MCF 10A (cell line): Measurements from ENCODE around the gene CALML6. TPM values are rescaled to one million over a fixed set of nuclear protein-coding genes. Genes with fewer than 3 reads are reported as not detected.

Experiments used
- BruUV-seq: library from RNA; stranded (reverse); fragments of 400-500 nt; replicated peaks from 2 replicates; lab custom pipeline; 2021; lab: Mats Ljungman, UMichigan
- CTCF ChIA-PET: fragments of 300-600 bp; sonication (Branson Sonifier 250); formaldehyde crosslinking; extraction: SDS; loops from one replicate; lab custom pipeline; 2021; ENCODE audit warnings: antibody characterized with exemption, inconsistent platforms; lab: Yijun Ruan, JAX
- POLR2A ChIA-PET: fragments of 300-600, 350-650 bp; sonication (Branson Sonifier 250); formaldehyde crosslinking; extraction: SDS; loops from one replicate; lab custom pipeline; 2020; ENCODE audit warnings: antibody characterized with exemption, inconsistent platforms; lab: Yijun Ruan, JAX
- DNase-seq: peaks from one replicate; pipeline ENCODE4 v3.0.0-alpha.2; 2018; ENCODE audit not compliant: unreplicated experiment
- H3K27ac Mint-ChIP-seq: one replicate; pipeline ENCODE4 v1.8.0; 2022; ENCODE audit warnings: mild to moderate bottlenecking, low read depth, mixed read lengths; ENCODE audit not compliant: unreplicated experiment
- H3K27me3 Mint-ChIP-seq: one replicate; pipeline ENCODE4 v1.8.0; 2022; ENCODE audit warnings: mixed read lengths; ENCODE audit not compliant: insufficient read depth, unreplicated experiment
- H3K36me3 Mint-ChIP-seq: one replicate; pipeline ENCODE4 v1.8.0; 2022; ENCODE audit warnings: mild to moderate bottlenecking, moderate library complexity, mixed read lengths; ENCODE audit not compliant: insufficient read depth, unreplicated experiment
- H3K4me1 Mint-ChIP-seq: one replicate; pipeline ENCODE4 v1.8.0; 2022; ENCODE audit warnings: mixed read lengths; ENCODE audit not compliant: insufficient read depth, unreplicated experiment
- H3K4me3 Mint-ChIP-seq: one replicate; pipeline ENCODE4 v1.8.0; 2022; ENCODE audit warnings: mild to moderate bottlenecking, moderate library complexity, mixed read lengths; ENCODE audit not compliant: unreplicated experiment
- H3K9me3 Mint-ChIP-seq: one replicate; pipeline ENCODE4 v1.8.0; 2022; ENCODE audit warnings: mixed read lengths; ENCODE audit not compliant: unreplicated experiment
- intact Hi-C: fragments of 100-400 bp; cut with micrococcal nuclease; formaldehyde crosslinking; loops from 2 replicates; pipeline ENCODE4 v1.14.1; 2022
- total RNA-seq: library from RNA; stranded (reverse); gene quantifications from 2 replicates; pipeline ENCODE4 v1.2.3, GENCODE V29; 2022
- TF ChIP-seq, protein P1 (sequence below): fragments of 200-600 bp; IDR thresholded peaks from one replicate; pipeline ENCODE4 v1.8.0; 2022; ENCODE audit warnings: antibody characterized with exemption, mild to moderate bottlenecking; ENCODE audit not compliant: unreplicated experiment

The CALML6 gene
- total RNA-seq, 1 experiment from 2014 or later: 1.7 TPM

DNA sequence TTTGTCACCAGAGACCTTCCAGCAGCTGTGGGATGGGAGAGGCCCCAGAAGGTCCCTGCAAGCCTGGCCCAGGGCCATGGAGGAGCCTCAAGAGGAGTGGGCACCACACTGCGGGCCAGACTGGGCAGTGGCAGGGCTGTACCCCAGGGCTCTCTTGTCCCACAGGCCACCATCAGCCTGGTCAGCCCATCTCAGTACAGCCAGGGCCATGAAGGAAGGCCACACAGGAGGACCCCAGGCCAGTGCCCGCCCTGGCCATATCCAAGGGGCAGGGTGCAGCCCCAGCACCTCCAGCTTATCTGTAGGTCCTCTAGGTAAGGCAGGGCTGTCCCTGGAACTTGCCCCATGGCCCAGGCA is 21.1 kb upstream of the CALML6 start:
- CTCF ChIA-PET: interaction anchor here (0.5 to 3.2 kb wide), 3 partner anchors 12 to 494 kb away, joined by 3 to 19 read pairs (median 8); no protein-coding TSS in a partner anchor
- Mint-ChIP-seq H3K27me3 (no peaks in the 10 kb centered on the region), H3K4me3 (no peak overlapping the region), H3K36me3 (no peaks in the 10 kb centered on the region), H3K4me1 (peaks cover 22% of the 10 kb centered on the region), H3K27ac (peak overlapping the region; percentile 61), H3K9me3 (no peaks in the 10 kb centered on the region)
- POLR2A ChIA-PET: interaction anchor here (1.4 to 1.9 kb wide), 3 partner anchors 12 to 114 kb away, joined by 5 to 10 read pairs (median 7); no protein-coding TSS in a partner anchor
- intact Hi-C loops: loop anchor here (5.0 kb wide), 1 partner anchor 117 kb away; the partner anchor contains the start of gene NADK
- DNase-seq: no peak
- TF ChIP-seq, protein P1, sequence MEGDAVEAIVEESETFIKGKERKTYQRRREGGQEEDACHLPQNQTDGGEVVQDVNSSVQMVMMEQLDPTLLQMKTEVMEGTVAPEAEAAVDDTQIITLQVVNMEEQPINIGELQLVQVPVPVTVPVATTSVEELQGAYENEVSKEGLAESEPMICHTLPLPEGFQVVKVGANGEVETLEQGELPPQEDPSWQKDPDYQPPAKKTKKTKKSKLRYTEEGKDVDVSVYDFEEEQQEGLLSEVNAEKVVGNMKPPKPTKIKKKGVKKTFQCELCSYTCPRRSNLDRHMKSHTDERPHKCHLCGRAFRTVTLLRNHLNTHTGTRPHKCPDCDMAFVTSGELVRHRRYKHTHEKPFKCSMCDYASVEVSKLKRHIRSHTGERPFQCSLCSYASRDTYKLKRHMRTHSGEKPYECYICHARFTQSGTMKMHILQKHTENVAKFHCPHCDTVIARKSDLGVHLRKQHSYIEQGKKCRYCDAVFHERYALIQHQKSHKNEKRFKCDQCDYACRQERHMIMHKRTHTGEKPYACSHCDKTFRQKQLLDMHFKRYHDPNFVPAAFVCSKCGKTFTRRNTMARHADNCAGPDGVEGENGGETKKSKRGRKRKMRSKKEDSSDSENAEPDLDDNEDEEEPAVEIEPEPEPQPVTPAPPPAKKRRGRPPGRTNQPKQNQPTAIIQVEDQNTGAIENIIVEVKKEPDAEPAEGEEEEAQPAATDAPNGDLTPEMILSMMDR: no peak
- no TSS peak for BruUV-seq

DNA sequence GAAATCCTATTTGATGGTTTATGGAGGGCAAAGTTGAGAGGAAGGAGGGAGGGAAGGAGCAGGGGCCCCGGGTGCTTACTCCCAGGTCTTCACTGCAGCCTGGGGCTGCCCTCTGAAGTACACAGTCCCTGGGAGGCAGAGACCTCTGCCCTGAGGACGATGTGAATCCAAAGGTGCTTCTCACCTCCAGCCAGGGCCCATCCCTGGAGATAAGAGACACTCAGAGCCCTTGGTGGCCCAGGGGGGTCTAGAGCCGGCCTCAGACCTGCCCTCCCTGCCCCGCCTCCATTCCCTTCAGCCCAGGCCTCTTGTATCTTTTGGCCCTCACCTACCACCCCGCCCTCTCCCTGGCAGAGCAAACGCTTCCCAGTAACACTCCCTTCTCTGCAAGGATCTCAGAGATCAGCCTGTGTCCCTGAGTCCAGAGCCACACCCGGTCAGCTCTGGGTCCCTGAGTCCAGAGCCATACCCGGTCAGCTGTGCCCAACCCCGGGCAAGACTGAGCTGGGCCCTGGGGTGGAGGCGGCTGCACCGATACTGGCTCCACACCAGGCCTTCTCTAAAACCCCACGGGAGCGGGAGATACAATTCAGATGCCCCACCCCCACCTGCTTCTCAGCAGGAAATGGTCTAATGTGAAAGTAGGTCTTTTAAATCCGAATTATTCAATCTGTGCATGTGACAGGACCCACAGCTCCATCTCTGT is 20.6 kb upstream of the CALML6 start:
- TF ChIP-seq, protein P1: no peak
- intact Hi-C loops: loop anchor here (5.0 kb wide), 1 partner anchor 117 kb away; the partner anchor contains the start of gene NADK
- CTCF ChIA-PET: interaction anchor here (1.0 to 3.2 kb wide), 3 partner anchors 12 to 107 kb away, joined by 4 to 19 read pairs (median 8); no protein-coding TSS in a partner anchor
- Mint-ChIP-seq H3K27ac (peak overlapping the region; percentile 39), H3K4me1 (peaks cover 18% of the 10 kb centered on the region), H3K27me3 (no peaks in the 10 kb centered on the region), H3K9me3 (no peaks in the 10 kb centered on the region), H3K4me3 (peak overlapping the region; percentile 55), H3K36me3 (no peaks in the 10 kb centered on the region)
- DNase-seq: peak; percentile 28
- POLR2A ChIA-PET: interaction anchor here (1.4 to 1.9 kb wide), 4 partner anchors 11 to 115 kb away, joined by 5 to 10 read pairs (median 6); no protein-coding TSS in a partner anchor
- BruUV-seq: no TSS peak

DNA sequence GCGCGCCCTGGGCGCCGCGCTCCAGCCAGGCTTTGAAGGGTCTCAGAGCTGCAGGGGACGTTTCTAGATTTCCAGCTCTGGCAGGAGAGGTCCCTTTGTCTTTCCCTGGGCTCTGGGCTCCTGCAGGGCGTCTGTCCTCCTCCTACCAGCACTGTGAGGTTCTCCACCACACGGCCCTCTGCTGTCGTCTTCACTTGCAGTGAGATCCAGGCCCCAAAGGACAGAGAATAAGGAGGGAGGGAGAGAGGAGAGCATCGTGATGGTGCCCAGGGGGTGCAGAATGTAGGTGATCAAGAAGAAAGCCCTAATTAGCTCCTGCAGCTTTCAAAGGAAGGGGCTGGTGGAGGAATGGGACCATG is 20.0 kb upstream of the CALML6 start:
- intact Hi-C loops: no loop called here
- Mint-ChIP-seq H3K9me3 (no peaks in the 10 kb centered on the region), H3K27ac (peak overlapping the region; percentile 39), H3K4me3 (peak overlapping the region; percentile 55), H3K36me3 (no peaks in the 10 kb centered on the region), H3K4me1 (peaks cover 18% of the 10 kb centered on the region), H3K27me3 (no peaks in the 10 kb centered on the region)
- POLR2A ChIA-PET: interaction anchor here (1.4 to 1.9 kb wide), 3 partner anchors 11 to 115 kb away, joined by 5 to 10 read pairs (median 6); no protein-coding TSS in a partner anchor
- TF ChIP-seq, protein P1: no peak
- DNase-seq: no peak
- no TSS peak for BruUV-seq
- CTCF ChIA-PET: interaction anchor here (1.0 to 3.2 kb wide), 3 partner anchors 11 to 108 kb away, joined by 4 to 19 read pairs (median 8); no protein-coding TSS in a partner anchor
